HFF-Myc (cell line): ENCODE data around the gene SLC16A3.
"Not testable (repeated sequence)": the region's sequence is repeated elsewhere in the genome, so short reads cannot be mapped to it uniquely, and the experiment has no call there.

Experiments used
- DNase-seq: peaks from one replicate; pipeline ENCODE4 v3.0.0-alpha.2; 2011; ENCODE audit warnings: low read depth; ENCODE audit errors: extremely low read depth
- H3K4me3 ChIP-seq: replicated peaks from 2 replicates; pipeline ENCODE4 v1.5.1; 2011; ENCODE audit warnings: low read depth, mild to moderate bottlenecking, control low read depth, low read length
- TF ChIP-seq, protein P1 (sequence below): IDR thresholded peaks from 2 replicates; pipeline ENCODE4 v1.5.1; 2012; ENCODE audit warnings: mild to moderate bottlenecking, low read depth, low read length, control low read depth; ENCODE audit errors: missing control alignments

Gene SLC16A3

DNA sequence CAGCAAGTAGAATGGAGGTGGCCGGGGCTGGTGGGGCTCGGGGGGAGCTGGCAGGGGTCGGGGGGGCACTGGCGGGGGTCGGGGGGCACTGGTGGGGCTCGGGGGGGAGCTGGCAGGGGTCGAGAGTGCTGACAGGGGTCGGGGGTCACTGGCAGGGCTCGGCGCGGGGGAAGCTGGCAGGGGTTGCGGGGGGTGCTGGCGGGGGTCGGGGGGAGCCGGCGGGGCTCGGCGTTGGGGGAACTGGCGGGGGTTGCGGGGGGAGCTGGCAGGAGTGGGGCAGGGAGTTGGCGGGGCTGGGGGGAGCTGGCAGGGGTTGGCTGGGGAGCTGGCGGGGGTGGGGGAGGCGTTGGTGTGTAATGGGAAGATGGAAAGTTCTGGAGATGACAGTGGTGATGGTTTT, 41.3 kb upstream of the SLC16A3 start:
- no peak for DNase-seq
- no peak overlapping the region for H3K4me3 ChIP-seq
- TF ChIP-seq, protein P1, sequence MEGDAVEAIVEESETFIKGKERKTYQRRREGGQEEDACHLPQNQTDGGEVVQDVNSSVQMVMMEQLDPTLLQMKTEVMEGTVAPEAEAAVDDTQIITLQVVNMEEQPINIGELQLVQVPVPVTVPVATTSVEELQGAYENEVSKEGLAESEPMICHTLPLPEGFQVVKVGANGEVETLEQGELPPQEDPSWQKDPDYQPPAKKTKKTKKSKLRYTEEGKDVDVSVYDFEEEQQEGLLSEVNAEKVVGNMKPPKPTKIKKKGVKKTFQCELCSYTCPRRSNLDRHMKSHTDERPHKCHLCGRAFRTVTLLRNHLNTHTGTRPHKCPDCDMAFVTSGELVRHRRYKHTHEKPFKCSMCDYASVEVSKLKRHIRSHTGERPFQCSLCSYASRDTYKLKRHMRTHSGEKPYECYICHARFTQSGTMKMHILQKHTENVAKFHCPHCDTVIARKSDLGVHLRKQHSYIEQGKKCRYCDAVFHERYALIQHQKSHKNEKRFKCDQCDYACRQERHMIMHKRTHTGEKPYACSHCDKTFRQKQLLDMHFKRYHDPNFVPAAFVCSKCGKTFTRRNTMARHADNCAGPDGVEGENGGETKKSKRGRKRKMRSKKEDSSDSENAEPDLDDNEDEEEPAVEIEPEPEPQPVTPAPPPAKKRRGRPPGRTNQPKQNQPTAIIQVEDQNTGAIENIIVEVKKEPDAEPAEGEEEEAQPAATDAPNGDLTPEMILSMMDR = no peak

DNA sequence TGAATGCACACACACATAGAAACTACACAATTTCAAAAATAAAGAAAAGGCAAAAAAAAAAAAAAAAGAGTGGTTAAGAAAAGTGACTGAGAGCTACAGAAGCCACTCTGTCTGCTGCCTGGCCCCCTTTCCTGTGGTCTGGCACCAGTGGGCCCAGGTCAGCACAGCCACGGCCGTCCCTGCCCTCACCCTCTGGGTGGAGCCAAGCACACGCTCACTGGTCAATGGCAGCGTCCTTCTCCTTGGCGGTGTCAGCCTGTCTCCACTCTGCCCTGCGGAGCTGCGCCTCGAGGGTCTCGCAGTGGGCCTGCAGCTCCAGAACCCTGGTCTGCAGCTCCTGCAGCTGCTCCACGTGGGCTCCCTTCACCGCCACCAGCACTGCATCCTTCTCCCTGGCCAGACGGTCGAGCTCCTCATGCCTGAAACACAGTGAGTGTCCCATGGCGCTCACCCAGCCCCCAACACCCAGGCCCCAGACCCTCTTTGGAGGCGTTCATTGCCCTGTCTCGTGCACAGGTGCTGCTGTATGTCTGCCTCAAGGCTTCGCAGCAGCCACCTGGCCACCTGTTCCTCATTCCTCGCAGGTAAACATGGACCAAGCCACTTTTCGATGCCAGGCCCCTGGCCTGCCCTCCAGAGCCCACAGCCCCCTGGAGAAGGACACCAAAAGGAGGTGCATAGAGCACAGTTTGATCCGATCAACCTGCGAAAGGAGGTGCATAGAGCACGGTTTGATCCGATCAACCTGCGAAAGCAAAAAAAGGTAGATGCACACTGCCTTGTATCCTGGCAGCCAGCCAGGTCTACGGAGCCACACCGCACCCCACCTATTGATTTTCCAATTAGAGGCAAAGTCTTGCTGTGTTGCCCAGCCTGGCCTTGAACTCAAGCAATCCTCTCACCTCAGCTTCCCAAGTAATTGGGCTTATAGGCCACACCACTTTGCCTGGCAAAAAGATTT, 40.6 kb upstream of the SLC16A3 start:
- DNase-seq = no peak
- H3K4me3 ChIP-seq = no peak overlapping the region
- TF ChIP-seq, protein P1 = no peak

DNA sequence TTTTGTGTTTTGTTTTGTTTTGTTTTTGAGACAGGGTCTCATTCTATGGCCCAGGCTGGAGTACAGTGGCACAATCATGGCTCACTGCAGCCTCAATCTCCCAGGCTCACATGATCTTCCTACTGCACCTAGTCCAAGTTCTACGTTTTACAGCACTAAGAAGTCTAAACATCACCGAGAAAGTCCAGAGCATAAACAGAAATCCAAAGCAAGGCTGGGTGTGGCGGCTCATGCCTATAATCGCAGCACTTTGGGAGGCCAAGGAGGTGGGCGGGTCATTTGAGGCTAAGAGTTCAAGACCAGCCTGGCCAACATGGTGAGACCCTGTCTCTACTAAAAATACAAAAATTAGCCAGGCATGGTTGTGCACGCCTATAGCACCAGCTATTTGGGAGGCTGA, 35.8 kb upstream of the SLC16A3 start:
- not testable (repeated sequence) for DNase-seq, H3K4me3 ChIP-seq

DNA sequence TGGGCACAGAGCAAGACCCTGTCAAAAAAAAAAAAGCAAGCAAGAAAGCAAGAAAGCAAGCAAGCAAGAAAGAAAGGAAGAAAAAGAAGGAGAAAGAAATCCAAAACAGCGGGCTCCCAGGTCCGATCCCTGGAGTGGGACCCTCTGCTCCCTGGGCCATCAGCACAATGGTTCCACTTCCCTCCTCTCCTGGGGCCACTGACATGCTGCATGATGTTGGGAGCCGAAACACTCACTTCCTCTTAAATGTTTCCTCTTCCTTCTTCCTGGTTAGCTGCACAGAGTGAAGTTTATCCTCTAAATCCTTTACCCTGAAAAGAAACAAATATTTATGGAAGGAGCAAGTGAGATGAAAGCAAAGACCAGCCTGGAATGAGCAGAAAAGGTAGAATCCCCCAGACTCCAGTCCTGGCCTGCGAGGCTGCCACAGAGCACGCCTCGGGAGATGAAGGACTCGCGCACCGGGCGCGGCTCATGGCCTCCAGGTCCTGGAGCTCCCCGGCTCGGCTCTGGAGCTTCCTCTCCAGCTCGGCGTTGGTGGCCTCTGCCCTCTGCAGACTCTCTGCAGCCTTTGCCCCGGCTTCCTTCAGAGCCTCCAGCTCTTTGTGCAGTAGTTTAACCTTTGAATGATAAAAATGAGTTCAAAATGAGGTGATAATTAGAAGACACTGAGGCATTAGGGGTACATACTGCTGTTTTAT, 35.2 kb upstream of the SLC16A3 start:
- DNase-seq = no peak
- TF ChIP-seq, protein P1 = no peak
- H3K4me3 ChIP-seq = no peak overlapping the region

DNA sequence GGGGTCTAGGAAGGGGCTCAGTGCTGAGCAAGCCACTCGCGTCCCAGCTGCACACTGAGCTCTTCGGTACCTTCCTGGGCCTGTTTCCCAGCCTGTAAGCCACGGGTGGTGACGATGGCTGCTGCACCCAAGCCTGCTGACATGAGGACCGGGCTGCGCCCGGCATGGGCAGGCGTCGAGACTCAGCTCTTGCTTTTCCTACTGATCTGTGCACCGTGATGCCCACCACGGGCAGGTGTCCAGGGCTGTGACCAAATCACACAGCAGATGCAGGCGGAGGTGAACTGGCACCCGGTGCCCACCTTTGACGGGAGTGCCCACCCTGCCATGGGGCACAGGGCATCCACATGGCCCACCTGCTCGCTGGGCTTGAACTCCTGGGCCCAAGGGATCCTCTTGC, 34.1 kb upstream of the SLC16A3 start:
- H3K4me3 ChIP-seq = no peak overlapping the region
- TF ChIP-seq, protein P1 = no peak

DNA sequence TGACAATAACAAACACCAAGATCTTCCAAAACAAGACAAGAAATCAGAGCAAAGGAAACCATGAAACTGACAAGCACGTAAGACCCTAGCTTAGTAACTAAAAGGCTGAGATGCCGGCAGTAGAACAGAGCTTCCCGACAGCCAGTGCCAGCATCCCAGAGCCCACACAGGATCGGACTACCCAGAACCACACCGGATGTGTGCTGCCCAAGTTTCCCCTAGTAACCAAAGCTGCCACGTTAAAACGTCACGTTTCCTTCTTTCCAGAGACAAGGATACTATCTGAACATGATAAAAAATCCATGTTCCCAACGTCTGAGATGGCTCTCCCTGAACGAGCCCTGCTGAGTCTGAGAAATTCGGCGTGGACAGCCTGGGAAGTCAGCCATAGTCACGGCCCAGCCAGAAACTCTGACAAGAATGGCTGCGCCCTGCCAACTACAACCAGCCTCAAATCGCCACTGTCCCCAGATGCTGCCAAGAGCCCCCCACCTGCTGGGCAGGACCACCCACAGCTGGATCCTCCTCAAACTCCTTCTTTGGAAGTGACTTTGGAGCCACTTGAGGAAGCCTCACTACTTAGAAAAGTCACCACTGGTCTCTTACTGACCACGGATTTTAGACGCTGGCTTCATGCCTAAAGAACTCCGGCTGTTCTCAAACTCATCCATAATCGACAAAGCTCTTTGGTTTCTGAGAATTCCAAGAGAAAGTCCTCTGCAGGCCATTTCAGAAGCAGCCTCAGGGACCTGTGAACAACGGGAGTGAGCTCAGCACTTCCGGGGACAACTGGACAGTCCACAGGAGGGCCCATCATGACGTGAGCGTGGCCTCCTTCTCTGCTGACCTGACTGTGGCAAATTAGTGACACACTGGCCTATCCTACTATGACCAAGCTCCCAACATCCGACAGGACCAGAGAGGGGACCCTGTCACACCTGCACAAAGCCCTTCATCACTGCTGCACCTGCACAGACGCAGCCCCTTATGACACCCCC, 32.9 kb upstream of the SLC16A3 start:
- H3K4me3 ChIP-seq = no peak overlapping the region
- no peak for DNase-seq
- TF ChIP-seq, protein P1 = no peak

More for the DNA sequence above, 34.1 kb upstream of the SLC16A3 start:
- DNase-seq = no peak

DNA sequence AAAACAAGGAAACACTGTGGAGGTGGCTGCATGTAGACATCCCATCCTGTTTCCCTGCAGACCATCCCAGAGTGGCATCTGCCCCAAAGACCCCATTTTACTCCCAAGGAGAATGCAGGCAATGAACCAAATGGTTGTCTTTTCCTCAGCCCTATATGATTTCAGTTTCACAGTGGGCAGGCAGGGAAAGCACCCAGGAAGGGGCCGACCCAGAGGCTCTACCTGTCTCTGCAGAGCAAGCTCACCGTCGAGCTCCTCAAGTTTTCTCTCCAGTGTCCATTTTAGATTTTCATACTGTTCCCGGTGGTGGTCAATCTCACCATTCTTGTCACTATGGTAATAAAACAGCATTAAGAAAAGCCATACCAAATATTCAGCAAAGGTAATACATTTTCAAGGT, 30.8 kb upstream of the SLC16A3 start:
- H3K4me3 ChIP-seq = no peak overlapping the region
- TF ChIP-seq, protein P1 = no peak
- no peak for DNase-seq
